IMR-90 (cell line): ENCODE data around the gene RNF138. TPM values are rescaled to one million over a fixed set of nuclear protein-coding genes. Genes with fewer than 3 reads are reported as not detected.

Experiments
- ATAC-seq: fragments of 200-7000 bp; cut with Tn5 transposase; 2 replicates; pipeline ENCODE4 v1.9.1; 2020; ENCODE audit warnings: low read depth, mild to moderate bottlenecking, moderate library complexity
- BruUV-seq: library from RNA; stranded (reverse); fragments of 400-500 nt; replicated peaks from 2 replicates; lab custom pipeline; 2021; lab: Mats Ljungman, UMichigan
- CTCF ChIA-PET: fragments of 300-600 bp; formaldehyde crosslinking; extraction: SDS; loops from one replicate; lab custom pipeline; 2021; ENCODE audit warnings: antibody characterized with exemption; lab: Yijun Ruan, JAX
- POLR2A ChIA-PET: fragments of 300-600 bp; sonication (Branson Sonifier 250); formaldehyde crosslinking; loops from one replicate; lab custom pipeline; 2022; ENCODE audit warnings: antibody characterized with exemption; ENCODE audit not compliant: unreplicated experiment; lab: Charles Lee
- DNase-seq: peaks from one replicate; pipeline ENCODE4 v3.0.0; 2013
- H2AFZ ChIP-seq: replicated peaks from 2 replicates; pipeline ENCODE3; 2013; ENCODE audit warnings: low read length, mild to moderate bottlenecking; ENCODE audit not compliant: poor library complexity
- H2AK5ac ChIP-seq: 2 replicates; pipeline ENCODE4 v1.6.1; 2013; ENCODE audit warnings: low read depth, low read length, inconsistent platforms
- H2AK9ac ChIP-seq: replicated peaks from 2 replicates; pipeline ENCODE3; 2013; ENCODE audit warnings: mild to moderate bottlenecking, low read depth, low read length, moderate library complexity; ENCODE audit not compliant: poor library complexity
- H2BK120ac ChIP-seq: 2 replicates; pipeline ENCODE4 v1.6.1; 2013; ENCODE audit warnings: low read depth, low read length, inconsistent platforms
- H2BK15ac ChIP-seq: 3 replicates; pipeline ENCODE4 v1.6.1; 2013; ENCODE audit warnings: low read depth, low read length, inconsistent platforms
- H2BK20ac ChIP-seq: 2 replicates; pipeline ENCODE4 v1.6.1; 2013; ENCODE audit warnings: low read depth, mild to moderate bottlenecking, inconsistent platforms, low read length, moderate library complexity
- H2BK5ac ChIP-seq: 2 replicates; pipeline ENCODE4 v1.6.1; 2013; ENCODE audit warnings: mild to moderate bottlenecking, low read depth, low read length, inconsistent platforms; ENCODE audit not compliant: poor library complexity, severe bottlenecking
- H3K14ac ChIP-seq: replicated peaks from 2 replicates; pipeline ENCODE4 v1.6.1; 2013; ENCODE audit warnings: low read depth, low read length, inconsistent platforms
- H3K18ac ChIP-seq: 2 replicates; pipeline ENCODE4 v1.6.1; 2013; ENCODE audit warnings: low read depth, low read length, control low read depth
- H3K23ac ChIP-seq: 2 replicates; pipeline ENCODE4 v1.6.1; 2013; ENCODE audit warnings: low read depth, low read length, inconsistent platforms
- H3K27ac ChIP-seq: 2 replicates; pipeline ENCODE4 v1.5.1; 2013; ENCODE audit warnings: mild to moderate bottlenecking, control low read depth, low read length; ENCODE audit not compliant: insufficient read depth
- H3K27me3 ChIP-seq: 2 replicates; pipeline ENCODE4 v1.6.1; 2013; ENCODE audit warnings: low read length; ENCODE audit not compliant: control insufficient read depth, insufficient read depth
- H3K36me3 ChIP-seq: 2 replicates; pipeline ENCODE4 v1.6.1; 2013; ENCODE audit warnings: low read length, mixed read lengths; ENCODE audit not compliant: control insufficient read depth, insufficient read depth
- H3K4ac ChIP-seq: 2 replicates; pipeline ENCODE4 v1.6.1; 2013; ENCODE audit warnings: low read depth, low read length, inconsistent platforms
- H3K4me1 ChIP-seq: 2 replicates; pipeline ENCODE4 v1.6.1; 2013; ENCODE audit warnings: low read length, mixed read lengths; ENCODE audit not compliant: control insufficient read depth, insufficient read depth
- H3K4me2 ChIP-seq: 2 replicates; pipeline ENCODE4 v1.6.1; 2013; ENCODE audit warnings: low read depth, mild to moderate bottlenecking, control low read depth, low read length, moderate library complexity
- H3K4me3 ChIP-seq: 2 replicates; pipeline ENCODE4 v1.5.1; 2013; ENCODE audit warnings: low read depth, mild to moderate bottlenecking, control low read depth, low read length, moderate library complexity; ENCODE audit not compliant: insufficient read depth
- H3K56ac ChIP-seq: 2 replicates; pipeline ENCODE4 v1.6.1; 2013; ENCODE audit warnings: low read length, inconsistent platforms; ENCODE audit not compliant: insufficient read depth; ENCODE audit errors: extremely low read depth
- H3K79me1 ChIP-seq, 2 experiments: 2 replicates each; pipeline ENCODE4 v1.6.1; 2013; ENCODE audit warnings: low read length in 2 of 2, inconsistent platforms in 1 of 2, low read depth in 1 of 2
- H3K9ac ChIP-seq: 2 replicates; pipeline ENCODE4 v1.6.1; 2013; ENCODE audit warnings: low read depth, low read length, control low read depth
- H3K9me1 ChIP-seq: 2 replicates; pipeline ENCODE4 v1.6.1; 2013; ENCODE audit warnings: low read length, inconsistent platforms; ENCODE audit not compliant: insufficient read depth
- H3K9me3 ChIP-seq: 2 replicates; pipeline ENCODE4 v1.6.1; 2013; ENCODE audit warnings: low read length; ENCODE audit not compliant: control insufficient read depth, insufficient read depth
- H4K20me1 ChIP-seq: 2 replicates; pipeline ENCODE4 v1.6.1; 2013; ENCODE audit warnings: low read length, inconsistent platforms; ENCODE audit not compliant: insufficient read depth
- H4K5ac ChIP-seq: 2 replicates; pipeline ENCODE4 v1.6.1; 2013; ENCODE audit warnings: mild to moderate bottlenecking, low read depth, low read length, control low read depth
- H4K8ac ChIP-seq, 2 experiments: 2 replicates each; pipeline ENCODE4 v1.6.1; 2013; ENCODE audit warnings: low read depth in 2 of 2, low read length in 2 of 2, control low read depth in 1 of 2, inconsistent platforms in 1 of 2
- H4K91ac ChIP-seq: 2 replicates; pipeline ENCODE4 v1.6.1; 2013; ENCODE audit warnings: low read depth, low read length, inconsistent platforms; ENCODE audit not compliant: insufficient read depth
- CEBPB ChIP-seq: IDR thresholded peaks from 2 replicates; pipeline ENCODE4 v1.6.1; 2012; ENCODE audit warnings: low read depth, low read length, improper control_type of control experiment
- CHD1 ChIP-seq: IDR thresholded peaks from 2 replicates; pipeline ENCODE4 v1.6.1; 2012; ENCODE audit warnings: low read depth, low read length, improper control_type of control experiment
- CTCF ChIP-seq: conservative IDR thresholded peaks from 2 replicates; pipeline ENCODE4 v1.5.1; 2012; ENCODE audit warnings: mild to moderate bottlenecking, low read depth, low read length, improper control_type of control experiment
- ELK1 ChIP-seq: fragments of 150-350 bp; IDR thresholded peaks from 2 replicates; pipeline ENCODE4 v1.6.1; 2016; ENCODE audit warnings: low read depth, mild to moderate bottlenecking, low read length, moderate library complexity, borderline replicate concordance
- FOS ChIP-seq: fragments of 150-350 bp; IDR thresholded peaks from 2 replicates; pipeline ENCODE4 v1.6.1; 2016; ENCODE audit warnings: low read depth, low read length
- MAFK ChIP-seq: IDR thresholded peaks from 2 replicates; pipeline ENCODE4 v1.6.1; 2012; ENCODE audit warnings: low read depth, low read length, improper control_type of control experiment
- MXI1 ChIP-seq: IDR thresholded peaks from 2 replicates; pipeline ENCODE4 v1.6.1; 2012; ENCODE audit warnings: low read depth, mild to moderate bottlenecking, low read length, moderate library complexity, borderline replicate concordance
- RAD21 ChIP-seq: IDR thresholded peaks from 2 replicates; pipeline ENCODE4 v1.6.1; 2012; ENCODE audit warnings: low read length, improper control_type of control experiment
- RCOR1 ChIP-seq: IDR thresholded peaks from 2 replicates; pipeline ENCODE4 v1.6.1; 2012; ENCODE audit warnings: mild to moderate bottlenecking, low read length, improper control_type of control experiment; ENCODE audit not compliant: insufficient replicate concordance
- RFX5 ChIP-seq: IDR thresholded peaks from 2 replicates; pipeline ENCODE4 v1.8.0; 2012; ENCODE audit warnings: low read depth, mild to moderate bottlenecking, low read length, moderate library complexity
- WGBS, 2 experiments: methylation state at CpG; one replicate each; pipeline versions ENCODE4 v1.1.5 to v1.1.7; 2013; ENCODE audit warnings: missing lambda C conversion rate in 2 of 2; ENCODE audit not compliant: insufficient read length in 1 of 2; ENCODE audit errors: extremely low coverage in 2 of 2; 5-methylcytosine and 5-hydroxymethylcytosine counted together
- dilution Hi-C: fragments of 300-500 bp; cut with HindIII; formaldehyde crosslinking; loops from one replicate; pipeline ENCODE4 v1.14.3; 2018; ENCODE audit warnings: low sequenced_read_pairs; ENCODE audit not compliant: unreplicated experiment
- in situ Hi-C: fragments of 300-500 bp; cut with MboI; formaldehyde crosslinking; loops from 3 replicates; pipeline ENCODE4 v1.14.3; 2019; ENCODE audit warnings: low sequenced_read_pairs, inconsistent platforms, mixed read lengths
- intact Hi-C: fragments of 100-400 bp; cut with micrococcal nuclease; formaldehyde crosslinking; loops from 2 replicates; pipeline ENCODE4 v1.10.0; 2022
- polyA plus RNA-seq, 3 experiments: library from polyadenylated mRNA; depleted of rRNA; stranded (reverse); fragments of >200 nt; gene quantifications; 2 replicates each; pipeline ENCODE4 v1.2.3, GENCODE V29; 2012; ENCODE audit warnings: low replicate concordance in 1 of 3
- total RNA-seq: library from RNA; depleted of rRNA; stranded (reverse); fragments of >200 nt; gene quantifications from 2 replicates; pipeline ENCODE4 v1.2.3, GENCODE V29; 2012

Gene RNF138
- total and polyA plus RNA-seq, 2 of the 4 experiments (the other 2 are of a cell fraction): 18.1 to 36.0 TPM

- H4K91ac ChIP-seq: no peak overlapping the region
- H3K9me3 ChIP-seq: no peaks in the 10 kb centered on the region
- H3K14ac ChIP-seq: no peak overlapping the region
- no CpG with 5 or more reads among the region's 1 CpG for WGBS, 2 experiments
- H3K56ac ChIP-seq: no peak overlapping the region
- H3K18ac ChIP-seq: no peak overlapping the region
- no peak overlapping the region for H4K5ac ChIP-seq
- no peaks in the 10 kb centered on the region for H3K79me1 ChIP-seq
- H3K4me2 ChIP-seq: no peak overlapping the region
- TF ChIP-seq RCOR1 (no peak), MXI1 (no peak), CTCF (no peak), CHD1 (no peak), CEBPB (no peak), RAD21 (no peak), ELK1 (no peak), FOS (no peak), MAFK (no peak), RFX5 (no peak)
- no peak overlapping the region for H3K27ac ChIP-seq
- no peak overlapping the region for H3K9ac ChIP-seq
- no peak overlapping the region for H2AFZ ChIP-seq
- ChIA-PET POLR2A (no interaction called here), CTCF (interaction anchor here (1.1 to 1.4 kb wide), 2 partner anchors 18 to 296 kb away, joined by 3 read pairs; partner anchors contain the start of gene GAREM1)
- no peaks in the 10 kb centered on the region for H3K9me1 ChIP-seq
- dilution Hi-C loops (no loop called here), intact Hi-C loops (no loop called here), in situ Hi-C loops (no loop called here)
- H2BK20ac ChIP-seq: no peak overlapping the region
- no TSS peak for BruUV-seq
- H3K36me3 ChIP-seq: no peaks in the 10 kb centered on the region
- DNase-seq (no peak), ATAC-seq (no peak)
- no peak overlapping the region for H4K8ac ChIP-seq
- H2BK15ac ChIP-seq: no peak overlapping the region
- H3K4me1 ChIP-seq: no peaks in the 10 kb centered on the region
- no peak overlapping the region for H2BK5ac ChIP-seq
- H2BK120ac ChIP-seq: no peak overlapping the region
- no peak overlapping the region for H3K4me3 ChIP-seq
- no peak overlapping the region for H3K23ac ChIP-seq
- H2AK9ac ChIP-seq: no peak overlapping the region
- no peaks in the 10 kb centered on the region for H3K27me3 ChIP-seq
- no peak overlapping the region for H2AK5ac ChIP-seq
- H4K20me1 ChIP-seq: no peaks in the 10 kb centered on the region
- H3K4ac ChIP-seq: no peak overlapping the region
These were observed 83.6 kb downstream of the RNF138 start for GRCh38 chr18:32175265-32175664.
